CD4-positive, alpha-beta T cell (primary cell): ENCODE measurements around the gene PIK3C3. TPM values are rescaled to one million over a fixed set of nuclear protein-coding genes. Genes with fewer than 3 reads are reported as not detected.

Experiments
- ATAC-seq: fragments of 200-7000 bp; cut with Tn5 transposase; one replicate; pipeline ENCODE4 v1.10.0; 2022; ENCODE audit warnings: mild to moderate bottlenecking; ENCODE audit not compliant: poor library complexity
- CTCF ChIA-PET: fragments of 350-600 bp; sonication (Branson Sonifier 250); formaldehyde crosslinking; loops from one replicate; lab custom pipeline; 2021; ENCODE audit warnings: antibody characterized with exemption, inconsistent platforms; lab: Charles Lee
- POLR2A ChIA-PET: fragments of 350-600 bp; sonication (Branson Sonifier 250); formaldehyde crosslinking; loops from one replicate; lab custom pipeline; 2021; ENCODE audit warnings: antibody characterized with exemption, inconsistent platforms; lab: Charles Lee
- DNase-seq, 14 experiments: peaks; one replicate each; pipeline ENCODE4 v3.0.0-alpha.2; 2013 to 2020; ENCODE audit warnings: mixed read lengths in 2 of 14
- H3K27ac ChIP-seq, 2 donors: one replicate each; pipeline versions ENCODE4 v1.5.1 to v1.7.0; 2013; ENCODE audit warnings: low read length in 2 of 2, low read depth in 1 of 2, mild to moderate bottlenecking in 1 of 2
- H3K27me3 ChIP-seq, 2 experiments: 1 replicate in 1 of 2; 2 replicates in 1 of 2; pipeline versions ENCODE4 v1.6.1 to v1.7.0; 2013; ENCODE audit warnings: low read length in 2 of 2, control low read depth in 1 of 2, mild to moderate bottlenecking in 1 of 2, moderate library complexity in 1 of 2; ENCODE audit not compliant: insufficient read depth in 2 of 2, control insufficient read depth in 1 of 2
- H3K36me3 ChIP-seq: one replicate; pipeline ENCODE4 v1.6.1; 2013; ENCODE audit warnings: low read length, control low read depth; ENCODE audit not compliant: insufficient read depth
- H3K4me1 ChIP-seq: one replicate; pipeline ENCODE4 v1.6.1; 2013; ENCODE audit warnings: low read length, control low read depth; ENCODE audit not compliant: insufficient read depth
- H3K4me3 ChIP-seq: one replicate; pipeline ENCODE4 v1.5.1; 2013; ENCODE audit warnings: mild to moderate bottlenecking, low read length, moderate library complexity
- H3K9me3 ChIP-seq, 2 experiments: 1 replicate in 1 of 2; 2 replicates in 1 of 2; pipeline versions ENCODE4 v1.6.1 to v1.7.0; 2013; ENCODE audit warnings: low read length in 2 of 2, mild to moderate bottlenecking in 2 of 2, control low read depth in 1 of 2, moderate library complexity in 1 of 2; ENCODE audit not compliant: control insufficient read depth in 1 of 2, insufficient read depth in 1 of 2
- H3K27ac Mint-ChIP-seq: one replicate; pipeline ENCODE4 v1.8.0; 2020; ENCODE audit warnings: mixed read lengths
- H3K27me3 Mint-ChIP-seq: one replicate; pipeline ENCODE4 v1.8.0; 2021; ENCODE audit warnings: mixed read lengths
- H3K36me3 Mint-ChIP-seq: one replicate; pipeline ENCODE4 v1.8.0; 2021; ENCODE audit warnings: low read depth, mixed read lengths
- H3K4me1 Mint-ChIP-seq: one replicate; pipeline ENCODE4 v1.8.0; 2021; ENCODE audit warnings: low read depth, mixed read lengths
- H3K4me3 Mint-ChIP-seq: one replicate; pipeline ENCODE4 v1.8.0; 2020; ENCODE audit warnings: mild to moderate bottlenecking, mixed read lengths
- H3K9me3 Mint-ChIP-seq: one replicate; pipeline ENCODE4 v1.8.0; 2020; ENCODE audit warnings: mixed read lengths
- CTCF ChIP-seq: fragments of 200-600 bp; IDR thresholded peaks from one replicate; pipeline ENCODE4 v1.8.0; 2022; ENCODE audit warnings: antibody characterized with exemption, mild to moderate bottlenecking
- intact Hi-C, 2 experiments: fragments of 100-400 bp; cut with DNase I in 1 of 2; cut with micrococcal nuclease in 1 of 2; formaldehyde crosslinking; loops; one replicate each; pipeline versions ENCODE4 v1.15.1 to v1.9.0; 2023 to 2025; cut with DNase I, micrococcal nuclease
- total RNA-seq, 174 experiments: library from RNA in 2 of 174; stranded (reverse) in 2 of 174; gene quantifications; one replicate each; pipeline ENCODE4 v1.2.3 and lab custom pipeline; 2021 to 2026

Gene PIK3C3
- total RNA-seq, 2 experiments from 2014 or later, result 33.5 to 34.2 TPM

GRCh38 chr18:41922841-41923240 lies 32.2 kb upstream of the PIK3C3 start:
- Mint-ChIP-seq H3K4me3 (no peak overlapping the region), H3K27ac (no peak overlapping the region), H3K4me1 (no peaks in the 10 kb centered on the region), H3K27me3 (peaks cover 4% of the 10 kb centered on the region), H3K9me3 (no peaks in the 10 kb centered on the region), H3K36me3 (no peaks in the 10 kb centered on the region)
- no peaks in the 10 kb centered on the region for H3K9me3 ChIP-seq
- H3K27ac ChIP-seq, result no peak overlapping the region
- intact Hi-C loops, result no loop called here
- no peaks in the 10 kb centered on the region for H3K4me1 ChIP-seq
- TF ChIP-seq CTCF, result no peak
- ChIA-PET POLR2A (no interaction called here), CTCF (no interaction called here)
- no peak overlapping the region for H3K4me3 ChIP-seq
- H3K36me3 ChIP-seq, result no peaks in the 10 kb centered on the region
- no peaks in the 10 kb centered on the region for H3K27me3 ChIP-seq
- ATAC-seq, result no peak
- no peak for DNase-seq

DNA sequence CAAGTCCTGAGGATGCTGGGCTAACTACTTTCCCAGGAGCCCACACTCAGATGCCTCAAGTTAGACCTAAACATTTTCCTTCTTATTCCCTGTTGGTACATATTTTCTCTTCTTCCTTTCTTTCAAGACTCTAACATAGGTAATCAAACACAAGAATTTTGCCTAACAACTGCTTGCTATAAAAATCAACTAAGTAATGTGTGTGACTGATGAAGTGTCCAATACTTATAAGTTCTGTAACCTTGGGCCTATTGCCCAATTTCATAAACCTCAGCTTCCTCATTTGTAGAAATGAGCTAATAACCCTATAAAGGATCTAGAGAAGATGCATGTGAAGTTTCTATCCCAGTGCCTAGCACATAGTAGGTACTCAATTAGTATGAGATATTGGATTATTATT lies 31.6 kb upstream of the PIK3C3 start:
- H3K27ac ChIP-seq, result no peak overlapping the region
- ATAC-seq (no peak), DNase-seq (peak in 2 of 14 experiments; percentile 17 to 20)
- H3K4me1 ChIP-seq, result no peaks in the 10 kb centered on the region
- Mint-ChIP-seq H3K9me3 (no peaks in the 10 kb centered on the region), H3K4me3 (no peak overlapping the region), H3K27me3 (peaks cover 4% of the 10 kb centered on the region), H3K36me3 (no peaks in the 10 kb centered on the region), H3K4me1 (no peaks in the 10 kb centered on the region), H3K27ac (no peak overlapping the region)
- ChIA-PET CTCF (no interaction called here), POLR2A (no interaction called here)
- no peaks in the 10 kb centered on the region for H3K36me3 ChIP-seq
- intact Hi-C loops, result no loop called here
- no peaks in the 10 kb centered on the region for H3K27me3 ChIP-seq
- no peak overlapping the region for H3K4me3 ChIP-seq
- TF ChIP-seq CTCF, result no peak
- no peaks in the 10 kb centered on the region for H3K9me3 ChIP-seq

GRCh38 chr18:41928581-41928980 lies 26.5 kb upstream of the PIK3C3 start:
- ChIA-PET CTCF (no interaction called here), POLR2A (no interaction called here)
- no peak for ATAC-seq
- Histone ChIP-seq H3K4me3 (no peak overlapping the region), H3K36me3 (no peaks in the 10 kb centered on the region), H3K9me3 (peaks cover 0 to 6% of the 10 kb centered on the region in 2 experiments), H3K27me3 (no peaks in the 10 kb centered on the region), H3K4me1 (no peaks in the 10 kb centered on the region), H3K27ac (no peak overlapping the region)
- H3K4me3 Mint-ChIP-seq, result no peak overlapping the region
- peaks cover 8% of the 10 kb centered on the region for H3K27me3 Mint-ChIP-seq
- peaks cover 2% of the 10 kb centered on the region for H3K9me3 Mint-ChIP-seq
- no peak for TF ChIP-seq CTCF
- intact Hi-C loops, result no loop called here
- no peaks in the 10 kb centered on the region for H3K36me3 Mint-ChIP-seq
- no peaks in the 10 kb centered on the region for H3K4me1 Mint-ChIP-seq
- H3K27ac Mint-ChIP-seq, result no peak overlapping the region
- no peak for DNase-seq
